Fibroblast of upper back skin (primary cell): Measurements from ENCODE around the gene DDIT4L.
"Not testable (repeated sequence)": the region's sequence is repeated elsewhere in the genome, so short reads cannot be mapped to it uniquely, and the experiment has no call there.

ENCODE experiments used
- DNase-seq: peaks from one replicate; pipeline ENCODE4 v3.0.0-alpha.2; 2013

The DDIT4L gene

DNA sequence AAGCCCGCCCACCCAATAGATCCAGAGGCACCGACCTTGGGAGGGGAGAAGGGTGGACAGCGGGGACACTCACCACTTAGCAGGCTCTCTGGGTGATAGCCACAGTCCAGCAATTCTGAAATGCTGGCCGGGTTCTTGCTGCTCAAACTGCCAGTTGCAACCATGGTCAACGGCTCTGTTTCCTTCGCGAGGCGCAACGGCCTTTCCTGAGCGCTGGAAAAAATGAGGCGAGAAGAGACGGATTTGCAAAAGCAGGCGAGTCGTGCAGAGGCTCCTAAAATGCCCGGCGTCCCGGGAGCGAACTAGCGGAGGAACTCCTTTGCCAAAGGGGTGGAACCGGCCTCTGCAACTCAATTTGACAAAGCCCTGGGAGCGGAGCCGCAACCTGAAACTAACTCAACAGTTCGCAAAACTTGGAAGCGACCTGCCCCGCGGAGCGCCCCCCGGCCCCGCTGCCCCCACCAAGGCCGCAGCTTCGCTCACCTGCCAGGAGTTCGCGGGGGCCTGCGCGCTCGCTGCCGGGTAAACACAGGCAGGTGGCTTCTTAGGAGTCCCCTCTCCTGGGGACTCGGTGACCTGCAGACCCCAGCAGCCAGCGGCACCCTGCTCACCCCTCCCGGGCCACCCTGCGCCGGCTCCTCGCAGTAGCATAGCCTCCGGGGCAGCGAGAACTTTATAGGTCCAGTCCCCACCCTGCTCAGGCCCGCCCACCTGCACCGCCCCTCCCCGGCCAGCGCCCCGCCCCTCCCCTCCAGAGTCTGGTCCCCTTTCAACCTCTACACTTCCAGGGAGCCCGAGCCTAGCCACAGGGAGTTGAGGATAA lies at the start of gene DDIT4L:
Gene DDIT4L (minus strand): TSS at position 649 of the 823 bp plus-strand sequence. CDS start 485 bp downstream, at position 164.
- peak; percentile 36 for DNase-seq

- no peak for DNase-seq
These were observed 49.7 kb upstream of the DDIT4L start for GRCh38 chr4:100240008-100240407.

DNA sequence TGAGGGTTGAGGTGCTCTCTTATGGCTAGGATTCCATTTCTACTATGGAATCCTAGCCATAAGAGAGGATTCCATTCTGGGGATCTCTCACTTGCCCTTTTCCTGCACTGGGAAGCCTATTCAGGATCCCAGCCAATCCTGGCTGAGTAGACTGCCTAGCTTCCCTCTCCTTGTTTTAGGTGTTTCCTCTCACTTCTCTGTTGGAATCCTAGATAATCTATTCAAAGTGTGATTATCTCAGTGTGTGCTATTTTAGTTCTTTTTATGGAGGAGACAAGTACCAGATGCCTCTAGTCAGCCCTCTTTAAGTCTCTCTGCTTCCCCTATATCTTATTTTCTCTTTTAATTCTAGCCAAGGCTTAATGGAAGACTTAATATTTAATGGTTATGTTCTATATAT lies 34.5 kb upstream of the DDIT4L start:
- no peak for DNase-seq

- DNase-seq, result no peak
These were observed 33.9 kb upstream of the DDIT4L start for GRCh38 chr4:100224160-100224559.

GRCh38 chr4:100208964-100209363 lies 18.7 kb upstream of the DDIT4L start:
- peak; percentile 18 for DNase-seq

DNA sequence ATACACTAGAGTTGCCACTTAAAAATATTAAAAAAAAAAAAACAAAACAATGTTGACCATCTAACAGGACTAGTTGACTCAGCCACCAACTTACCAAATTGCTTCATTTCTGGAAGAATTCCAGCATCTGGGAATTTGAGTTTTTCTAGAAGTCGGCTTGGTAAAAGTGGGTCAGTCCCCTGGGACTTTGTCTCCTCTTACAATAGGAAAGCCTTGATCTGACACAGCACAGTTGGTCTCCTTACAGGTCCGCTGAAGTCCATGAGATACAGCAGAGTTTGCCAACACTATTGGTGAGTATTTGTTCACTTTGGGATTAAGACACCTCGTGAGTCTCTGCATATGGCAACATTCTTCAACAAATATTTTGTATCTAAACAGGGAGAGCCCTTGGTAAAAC lies 18.2 kb upstream of the DDIT4L start:
- peak; percentile 10 for DNase-seq

DNA sequence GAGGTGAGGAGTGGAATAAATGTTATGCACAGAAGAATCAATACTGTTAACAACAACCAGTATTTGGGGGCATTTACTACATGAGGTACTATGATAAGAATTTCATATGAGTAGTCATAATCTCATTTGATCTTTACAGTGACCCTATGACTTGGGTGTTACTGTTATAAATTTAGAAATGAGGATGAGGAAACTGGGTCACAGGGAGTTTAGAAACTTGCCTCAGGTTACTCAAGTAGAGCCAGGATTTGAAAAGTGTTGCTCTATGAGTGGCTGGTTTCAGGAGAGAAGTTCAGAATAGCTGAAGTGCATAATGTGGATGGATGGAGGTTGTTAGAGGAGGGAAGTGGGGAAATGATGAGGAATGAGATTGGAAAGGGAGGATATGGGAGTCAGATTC lies 16.6 kb upstream of the DDIT4L start:
- DNase-seq, result no peak

DNA sequence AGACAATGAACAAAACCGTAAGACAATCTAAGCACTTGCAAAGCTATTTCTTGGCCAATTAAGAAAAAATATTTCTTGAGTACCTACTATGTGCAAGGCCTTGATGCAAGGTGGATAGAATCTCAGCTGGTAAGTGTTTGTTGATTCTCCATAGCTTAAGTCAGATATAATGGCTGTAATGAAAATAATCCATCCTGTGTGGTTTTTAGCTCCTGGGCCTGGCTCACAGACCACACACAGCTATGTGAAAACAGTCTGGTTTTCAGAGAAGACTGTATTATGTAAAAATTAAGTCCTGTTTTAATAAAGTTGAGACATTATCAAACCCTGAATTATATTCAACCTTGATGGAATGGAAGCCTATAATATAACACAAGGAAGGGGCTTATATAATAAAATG lies 7.8 kb upstream of the DDIT4L start:
- DNase-seq, result no peak

GRCh38 chr4:100196388-100197071 lies 6.3 kb upstream of the DDIT4L start:
- not testable (repeated sequence) for DNase-seq

DNA sequence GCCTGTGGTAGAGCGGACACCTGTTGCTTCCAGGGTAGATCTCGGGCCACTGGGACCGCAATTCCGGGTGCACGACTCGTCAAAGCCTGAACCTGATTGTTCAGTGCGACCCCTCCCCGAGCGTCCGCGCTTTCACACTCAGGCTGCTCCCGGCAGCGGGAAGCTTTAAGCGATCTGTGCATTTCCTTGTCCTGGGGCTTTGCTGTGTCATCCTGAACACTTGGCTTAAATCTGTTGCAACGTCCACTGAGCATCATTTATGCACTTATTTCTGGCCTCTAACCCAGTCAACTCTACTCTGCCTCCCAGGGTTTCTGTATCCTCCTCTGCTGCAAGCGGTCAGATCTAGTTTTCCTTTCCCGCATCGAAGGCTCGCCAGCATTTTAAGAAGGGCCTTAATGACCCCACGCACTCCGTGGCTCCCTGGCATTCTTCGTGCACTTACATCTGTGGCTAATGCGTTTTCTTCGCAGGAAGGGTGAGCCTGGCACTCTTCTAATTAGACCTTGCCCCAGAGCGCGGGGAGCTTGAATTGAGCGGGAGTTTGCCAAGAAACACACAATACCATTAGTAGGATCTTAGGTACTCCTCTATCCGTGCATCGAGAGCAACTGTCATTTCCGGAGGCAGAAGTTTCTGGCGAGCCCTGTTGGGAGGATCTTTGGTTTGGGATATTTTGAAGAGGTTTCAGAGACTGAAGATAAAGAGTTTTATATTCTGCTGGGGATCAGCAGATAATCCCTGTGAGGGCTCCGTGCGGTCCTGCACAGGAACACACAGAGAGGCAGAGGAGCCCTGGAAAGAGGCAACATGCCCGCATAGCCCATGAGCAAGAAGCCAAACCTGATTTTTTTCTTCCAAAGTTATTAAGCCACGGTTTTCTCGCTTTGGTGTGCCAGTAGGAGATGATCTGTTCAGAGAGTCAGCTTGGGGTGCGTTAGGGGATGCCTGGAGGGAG lies 654 bp upstream of the DDIT4L start:
- DNase-seq, result no peak

DNA sequence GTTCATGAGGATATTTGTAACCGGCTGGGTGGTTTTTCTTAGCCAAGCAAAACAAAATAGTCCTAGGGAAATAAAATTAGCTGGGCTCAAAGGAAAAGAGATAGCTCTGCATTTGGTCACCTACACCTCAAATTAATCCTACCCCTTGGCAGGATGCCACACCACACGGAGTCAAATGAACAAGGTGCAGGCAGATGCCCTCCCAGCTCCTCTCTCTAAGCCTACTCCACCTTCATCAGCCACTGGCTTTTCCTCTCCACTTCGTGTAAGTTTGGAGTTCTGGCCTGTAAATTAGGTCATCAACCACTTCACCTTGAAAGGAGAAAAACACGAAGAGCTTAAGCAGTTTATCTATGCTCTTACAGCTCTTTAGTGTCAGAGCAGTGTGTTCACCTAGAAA lies 1.4 kb downstream of the DDIT4L start:
- DNase-seq, result no peak

- no peak for DNase-seq
These were observed 2.5 kb downstream of the DDIT4L start for GRCh38 chr4:100187781-100188180.

GRCh38 chr4:100184787-100185186 lies 5.5 kb downstream of the DDIT4L start:
- DNase-seq, result no peak

DNA sequence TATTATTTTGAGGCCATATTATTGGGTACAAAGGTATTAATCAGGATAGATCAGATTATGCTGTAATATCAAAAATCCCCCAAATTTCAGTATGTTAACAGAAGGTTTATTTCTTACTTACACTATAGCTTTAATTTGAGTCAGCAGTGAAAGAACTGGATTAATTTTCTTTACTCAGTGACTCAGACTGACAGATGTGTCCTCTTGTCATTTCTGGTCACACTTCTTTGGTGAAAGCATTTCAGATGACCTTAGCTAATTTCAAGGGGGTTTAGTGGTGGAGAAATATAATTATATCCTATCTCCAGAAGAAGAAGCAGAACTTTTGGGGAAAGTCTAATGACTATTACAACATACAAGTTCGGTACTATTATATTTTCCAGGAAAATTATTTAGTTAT lies 12.4 kb downstream of the DDIT4L start:
- DNase-seq, result no peak

GRCh38 chr4:100177126-100177525 lies 13.1 kb downstream of the DDIT4L start:
- no peak for DNase-seq

DNA sequence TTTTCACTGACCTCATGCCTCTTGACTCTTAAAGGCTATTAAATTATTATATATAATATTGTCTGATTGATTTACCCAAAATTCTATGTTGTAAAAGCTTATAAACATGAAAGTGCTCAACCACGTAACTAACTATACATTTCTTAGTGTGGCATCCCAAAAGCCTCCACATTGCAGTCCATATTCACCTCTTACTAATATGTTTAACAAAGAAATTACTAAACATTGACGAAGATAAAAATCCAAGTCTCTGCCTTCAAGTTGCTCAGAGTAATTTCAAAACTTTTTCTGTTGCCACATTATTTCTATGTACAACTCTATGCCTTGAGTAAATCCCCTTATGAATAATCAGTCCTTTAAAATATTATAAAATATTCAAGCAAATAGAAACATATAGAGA lies 14.4 kb downstream of the DDIT4L start:
- no peak for DNase-seq

DNA sequence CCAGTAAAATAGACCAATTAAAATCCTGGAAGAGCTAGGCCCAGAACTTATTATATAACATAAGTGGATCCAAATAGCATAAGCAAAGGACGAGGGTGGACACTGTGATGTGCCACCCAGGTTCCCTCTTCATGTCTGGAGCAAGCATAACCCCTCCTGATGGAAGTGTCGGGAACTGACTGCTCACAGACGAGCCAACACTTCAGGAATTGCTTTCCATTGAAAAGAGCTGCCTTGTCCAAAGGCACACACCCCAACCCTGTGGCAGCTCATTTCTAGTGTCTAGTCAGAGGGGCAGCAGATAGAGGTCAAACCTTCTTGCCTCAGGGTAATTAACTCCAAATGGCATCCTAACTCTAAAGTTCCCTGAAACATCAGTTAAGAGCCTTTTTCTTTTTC lies 15.3 kb downstream of the DDIT4L start:
- no peak for DNase-seq

- DNase-seq, result no peak
These were observed 19.3 kb downstream of the DDIT4L start for GRCh38 chr4:100170986-100171385.

DNA sequence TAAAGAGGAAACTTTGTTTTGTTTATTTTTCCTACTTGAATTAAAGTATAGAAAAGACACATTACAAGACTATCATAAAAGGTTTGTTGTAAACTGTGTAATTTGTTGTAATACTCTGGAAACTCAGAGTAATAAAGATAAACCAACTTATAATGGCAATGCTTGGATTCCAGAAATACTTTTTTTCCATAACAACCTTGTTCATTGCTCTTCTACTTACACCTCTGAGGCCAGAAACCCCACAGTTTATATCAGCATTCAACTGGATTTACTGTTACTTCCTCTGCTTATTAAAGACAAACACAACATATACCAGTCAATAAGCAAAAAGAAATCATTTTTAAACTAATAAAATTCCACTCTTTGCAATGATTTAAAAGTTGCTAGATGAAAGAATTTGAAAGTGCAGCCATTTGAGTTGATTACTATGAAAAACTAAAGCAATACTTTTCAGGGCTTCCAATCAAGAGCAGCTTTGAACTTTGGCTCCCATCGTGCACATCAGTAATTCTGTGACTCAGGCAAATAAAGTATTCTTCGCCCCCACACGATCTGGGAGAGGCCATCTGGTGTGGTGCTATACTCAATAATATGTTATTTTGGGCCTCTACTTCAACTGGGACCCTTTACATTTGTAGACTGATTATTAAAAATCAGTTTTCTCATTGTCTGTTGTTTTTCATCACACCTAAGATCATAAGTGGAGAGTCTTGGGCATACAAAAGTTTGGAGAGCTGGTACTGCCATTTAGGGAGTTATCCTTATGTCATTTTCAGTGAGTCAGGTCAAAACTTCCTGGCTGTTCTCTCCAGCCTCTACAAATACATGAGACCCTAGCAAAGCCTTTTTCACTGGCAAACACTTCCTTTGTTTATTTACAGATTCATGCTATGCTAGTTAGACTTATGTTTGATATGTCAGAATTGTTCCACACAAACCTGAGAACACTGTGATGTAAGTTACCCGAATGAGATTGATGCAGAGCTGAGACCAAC lies 20.5 kb downstream of the DDIT4L start:
- DNase-seq, result no peak

GRCh38 chr4:100168521-100168920 lies 21.7 kb downstream of the DDIT4L start:
- peak; percentile 33 for DNase-seq

DNA sequence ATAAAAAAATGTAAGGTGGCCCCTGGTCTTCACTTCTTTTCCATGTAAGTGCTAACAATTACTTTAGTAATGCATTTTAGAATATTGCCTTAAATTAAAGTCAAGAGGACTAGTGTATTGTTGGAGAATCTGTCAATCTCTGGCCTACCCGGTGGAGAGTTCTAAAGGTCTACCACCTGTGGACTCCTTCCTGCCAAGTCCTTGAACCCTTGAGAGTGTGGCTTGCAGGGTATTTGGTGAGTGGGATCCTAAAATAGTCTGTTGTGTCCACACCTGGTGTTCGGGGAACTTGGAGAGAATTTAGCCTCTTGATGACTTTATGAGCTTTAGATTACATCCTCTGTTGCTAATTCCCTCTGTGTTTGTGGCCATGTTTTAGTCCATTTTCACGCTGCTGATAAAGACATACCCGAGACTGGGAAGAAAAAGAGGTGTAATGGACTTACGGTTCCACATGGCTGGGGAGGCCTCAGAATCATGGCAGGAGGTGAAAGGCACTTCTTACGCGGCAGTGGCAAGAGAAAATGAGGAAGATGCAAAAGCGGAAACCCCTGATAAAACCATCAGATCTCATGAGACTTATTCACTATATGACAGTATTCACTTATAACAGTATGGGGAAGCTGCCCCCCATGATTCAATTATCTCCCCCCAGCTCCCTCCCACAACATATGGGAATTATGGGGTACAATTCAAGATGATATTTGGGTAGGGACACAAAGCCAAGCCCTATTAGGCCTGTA lies 23.8 kb downstream of the DDIT4L start:
- no peak for DNase-seq
